WTC11 (cell line): Measurements from ENCODE around the gene DDIT4. TPM values are rescaled to one million over a fixed set of nuclear protein-coding genes. Genes with fewer than 3 reads are reported as not detected.

Experiments used
- HMGA2 ChIP-seq: fragments of 250-450 bp; sonication (Bioruptor Pico); IDR thresholded peaks from 2 replicates; pipeline ENCODE4 v1.4.0; 2021; ENCODE audit warnings: mild to moderate bottlenecking, moderate library complexity
- ZBTB21 ChIP-seq: sonication (generic); formaldehyde crosslinking; IDR thresholded peaks from 2 replicates; pipeline ENCODE4 v1.8.1; 2023; ENCODE audit warnings: mild to moderate bottlenecking, missing genetic modification reagents, borderline replicate concordance
- total RNA-seq: library from RNA; stranded (reverse); gene quantifications from 3 replicates; pipeline ENCODE4 v1.2.3, GENCODE V29; 2021

Gene DDIT4
- total RNA-seq, 1 experiment from 2014 or later = 118 TPM

- TF ChIP-seq HMGA2 (CRISPR knock-in tag) (no peak), ZBTB21 (no peak)
These were observed 50.1 kb downstream of the DDIT4 start (continued) for GRCh38 chr10:72323771-72324191.

Other genes with a start within 250 kb of the DDIT4 start
- gene SPOCK2, start 185.4 kb upstream of the DDIT4 start, total RNA-seq = 4.0 to 4.7 TPM (median 4.1 TPM) in 3 replicates
- 52.3 to 72.4 TPM (median 72.3 TPM) in 3 replicates for gene ANAPC16, start 57.9 kb upstream of the DDIT4 start, total RNA-seq
- gene ASCC1, start 57.6 kb upstream of the DDIT4 start, total RNA-seq = 30.4 to 38.7 TPM (median 32.5 TPM) in 3 replicates
- 19.3 to 21.6 TPM (median 20.0 TPM) in 3 replicates for gene DNAJB12, start 81.0 kb downstream of the DDIT4 start, total RNA-seq